ENCODE measurements around the gene FBXO42. TPM values are rescaled to one million over a fixed set of nuclear protein-coding genes. Genes with fewer than 3 reads are reported as not detected.

Gene FBXO42
- polyA plus RNA-seq, 2 of the 4 experiments (the other 2 are of a cell fraction), result 4.7 to 12.4 TPM

DNA sequence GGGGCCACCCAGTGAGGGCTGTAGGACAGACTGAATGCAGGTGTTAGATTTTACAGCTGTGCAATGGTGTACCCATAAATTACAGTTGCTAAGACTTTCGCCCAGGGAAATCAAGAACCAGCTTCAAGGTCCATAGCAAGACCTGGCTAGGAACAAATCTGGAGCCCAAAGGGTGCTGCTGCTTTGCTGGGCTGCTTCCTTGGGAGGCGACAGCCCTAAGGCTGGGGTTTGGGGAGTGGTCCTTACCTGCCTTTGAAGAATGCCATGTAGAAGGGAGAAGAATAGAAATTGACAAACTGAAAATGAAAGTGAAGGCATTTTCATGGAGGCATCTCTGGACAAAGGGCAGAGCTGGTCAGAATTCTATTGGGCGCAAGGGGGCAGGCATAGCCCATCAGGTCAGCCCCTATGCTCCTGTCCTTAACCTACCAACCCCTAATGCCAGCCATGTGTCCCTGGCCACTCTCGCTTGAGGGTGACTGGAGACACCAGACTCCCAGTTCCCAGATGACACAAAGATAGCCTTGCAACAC lies 132.2 kb downstream of the FBXO42 start:
- peaks cover 5% of the 10 kb centered on the region; the same call in 2 of the 3 replicates for H3K4me1 ChIP-seq
- ATAC-seq (no peak), DNase-seq (ENCODE audit: low read depth in 1 of 2, low spot score in 1 of 2) (no peak), FAIRE-seq (no peak)
- H3K4me2 ChIP-seq, result no peak overlapping the region
- ChIA-PET CTCF (interaction anchor here (1.2 kb wide), 1 partner anchor 12 kb away, joined by 3 read pairs; no protein-coding TSS in a partner anchor), POLR2A (no interaction called here)
- H3K27ac ChIP-seq, result no peak overlapping the region
- 88% methylated on average over 4 of the region's 4 CpGs for WGBS (ENCODE audit: missing lambda C conversion rate)
- TF ChIP-seq PHF8 (IDR thresholded peaks at IDR 0.05; ENCODE audit: borderline replicate concordance, low read depth) (no peak), NFE2L2 (conservative IDR thresholded peaks at IDR 0.05; ENCODE audit: low read length) (no peak), CHD2 (IDR thresholded peaks at IDR 0.05; ENCODE audit: low read length, partially characterized antibody) (no peak), ZNF302 (CRISPR knock-in tag; IDR thresholded peaks at IDR 0.05) (no peak), MAZ (IDR thresholded peaks at IDR 0.05; ENCODE audit: borderline replicate concordance, low read depth, low read length) (no peak)
- TF ChIP-seq, protein P1, sequence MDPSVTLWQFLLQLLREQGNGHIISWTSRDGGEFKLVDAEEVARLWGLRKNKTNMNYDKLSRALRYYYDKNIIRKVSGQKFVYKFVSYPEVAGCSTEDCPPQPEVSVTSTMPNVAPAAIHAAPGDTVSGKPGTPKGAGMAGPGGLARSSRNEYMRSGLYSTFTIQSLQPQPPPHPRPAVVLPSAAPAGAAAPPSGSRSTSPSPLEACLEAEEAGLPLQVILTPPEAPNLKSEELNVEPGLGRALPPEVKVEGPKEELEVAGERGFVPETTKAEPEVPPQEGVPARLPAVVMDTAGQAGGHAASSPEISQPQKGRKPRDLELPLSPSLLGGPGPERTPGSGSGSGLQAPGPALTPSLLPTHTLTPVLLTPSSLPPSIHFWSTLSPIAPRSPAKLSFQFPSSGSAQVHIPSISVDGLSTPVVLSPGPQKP (IDR thresholded peaks at IDR 0.05; ENCODE audit: low read depth, low read length), result no peak
- TF ChIP-seq, protein P2, sequence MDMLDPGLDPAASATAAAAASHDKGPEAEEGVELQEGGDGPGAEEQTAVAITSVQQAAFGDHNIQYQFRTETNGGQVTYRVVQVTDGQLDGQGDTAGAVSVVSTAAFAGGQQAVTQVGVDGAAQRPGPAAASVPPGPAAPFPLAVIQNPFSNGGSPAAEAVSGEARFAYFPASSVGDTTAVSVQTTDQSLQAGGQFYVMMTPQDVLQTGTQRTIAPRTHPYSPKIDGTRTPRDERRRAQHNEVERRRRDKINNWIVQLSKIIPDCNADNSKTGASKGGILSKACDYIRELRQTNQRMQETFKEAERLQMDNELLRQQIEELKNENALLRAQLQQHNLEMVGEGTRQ (IDR thresholded peaks at IDR 0.05), result no peak
- no peak overlapping the region for H3K4me3 ChIP-seq
- H3K9me3 ChIP-seq, result no peaks in the 10 kb centered on the region

DNA sequence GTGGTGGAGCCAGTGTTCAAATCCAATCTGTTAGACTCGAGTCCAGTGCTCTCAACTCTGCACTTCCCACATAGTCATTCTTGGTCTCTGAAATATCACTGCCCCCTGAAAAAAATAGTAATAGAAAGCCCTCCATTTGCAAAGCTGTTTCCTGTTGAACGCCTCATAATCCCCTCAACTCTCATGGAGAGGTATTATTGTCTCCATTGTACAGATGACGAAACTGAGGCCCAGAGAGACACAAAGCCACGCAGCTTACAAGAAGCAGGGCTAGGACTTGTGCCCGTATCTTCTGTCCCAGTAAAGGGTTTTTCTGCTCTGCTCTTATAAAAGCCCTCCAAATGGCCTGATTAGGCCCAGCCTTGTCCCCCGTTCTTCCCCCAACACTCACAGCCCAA lies 133.6 kb downstream of the FBXO42 start:
- CTCF ChIA-PET, result interaction anchor here (2.4 kb wide), 1 partner anchor 10 kb away, joined by 10 read pairs; no protein-coding TSS in a partner anchor

More for the DNA sequence above, 133.6 kb downstream of the FBXO42 start:
- WGBS (ENCODE audit: missing lambda C conversion rate), result 81% methylated on average over 6 of the region's 6 CpGs
- POLR2A ChIA-PET, result no interaction called here
- no peak for FAIRE-seq
- Histone ChIP-seq H3K4me2 (no peak overlapping the region), H3K27ac (no peak overlapping the region), H3K9me3 (no peaks in the 10 kb centered on the region), H3K4me3 (no peak overlapping the region), H3K4me1 (peaks cover 5% of the 10 kb centered on the region; the same call in 2 of the 3 replicates)
- TF ChIP-seq EHF (CRISPR knock-in tag; IDR thresholded peaks at IDR 0.05), result no peak
- TF ChIP-seq, protein P3, sequence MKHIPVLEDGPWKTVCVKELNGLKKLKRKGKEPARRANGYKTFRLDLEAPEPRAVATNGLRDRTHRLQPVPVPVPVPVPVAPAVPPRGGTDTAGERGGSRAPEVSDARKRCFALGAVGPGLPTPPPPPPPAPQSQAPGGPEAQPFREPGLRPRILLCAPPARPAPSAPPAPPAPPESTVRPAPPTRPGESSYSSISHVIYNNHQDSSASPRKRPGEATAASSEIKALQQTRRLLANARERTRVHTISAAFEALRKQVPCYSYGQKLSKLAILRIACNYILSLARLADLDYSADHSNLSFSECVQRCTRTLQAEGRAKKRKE (CRISPR knock-in tag; IDR thresholded peaks at IDR 0.05; ENCODE audit: low read depth), result no peak
- TF ChIP-seq HEYL (CRISPR knock-in tag; IDR thresholded peaks at IDR 0.05), result no peak
- TF ChIP-seq JUNB (IDR thresholded peaks at IDR 0.05), result no peak
- no peak for TF ChIP-seq RFX5 (IDR thresholded peaks at IDR 0.05)
- TF ChIP-seq, protein P4, sequence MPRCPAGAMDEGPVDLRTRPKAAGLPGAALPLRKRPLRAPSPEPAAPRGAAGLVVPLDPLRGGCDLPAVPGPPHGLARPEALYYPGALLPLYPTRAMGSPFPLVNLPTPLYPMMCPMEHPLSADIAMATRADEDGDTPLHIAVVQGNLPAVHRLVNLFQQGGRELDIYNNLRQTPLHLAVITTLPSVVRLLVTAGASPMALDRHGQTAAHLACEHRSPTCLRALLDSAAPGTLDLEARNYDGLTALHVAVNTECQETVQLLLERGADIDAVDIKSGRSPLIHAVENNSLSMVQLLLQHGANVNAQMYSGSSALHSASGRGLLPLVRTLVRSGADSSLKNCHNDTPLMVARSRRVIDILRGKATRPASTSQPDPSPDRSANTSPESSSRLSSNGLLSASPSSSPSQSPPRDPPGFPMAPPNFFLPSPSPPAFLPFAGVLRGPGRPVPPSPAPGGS (IDR thresholded peaks at IDR 0.05), result no peak
- TF ChIP-seq, protein P5, sequence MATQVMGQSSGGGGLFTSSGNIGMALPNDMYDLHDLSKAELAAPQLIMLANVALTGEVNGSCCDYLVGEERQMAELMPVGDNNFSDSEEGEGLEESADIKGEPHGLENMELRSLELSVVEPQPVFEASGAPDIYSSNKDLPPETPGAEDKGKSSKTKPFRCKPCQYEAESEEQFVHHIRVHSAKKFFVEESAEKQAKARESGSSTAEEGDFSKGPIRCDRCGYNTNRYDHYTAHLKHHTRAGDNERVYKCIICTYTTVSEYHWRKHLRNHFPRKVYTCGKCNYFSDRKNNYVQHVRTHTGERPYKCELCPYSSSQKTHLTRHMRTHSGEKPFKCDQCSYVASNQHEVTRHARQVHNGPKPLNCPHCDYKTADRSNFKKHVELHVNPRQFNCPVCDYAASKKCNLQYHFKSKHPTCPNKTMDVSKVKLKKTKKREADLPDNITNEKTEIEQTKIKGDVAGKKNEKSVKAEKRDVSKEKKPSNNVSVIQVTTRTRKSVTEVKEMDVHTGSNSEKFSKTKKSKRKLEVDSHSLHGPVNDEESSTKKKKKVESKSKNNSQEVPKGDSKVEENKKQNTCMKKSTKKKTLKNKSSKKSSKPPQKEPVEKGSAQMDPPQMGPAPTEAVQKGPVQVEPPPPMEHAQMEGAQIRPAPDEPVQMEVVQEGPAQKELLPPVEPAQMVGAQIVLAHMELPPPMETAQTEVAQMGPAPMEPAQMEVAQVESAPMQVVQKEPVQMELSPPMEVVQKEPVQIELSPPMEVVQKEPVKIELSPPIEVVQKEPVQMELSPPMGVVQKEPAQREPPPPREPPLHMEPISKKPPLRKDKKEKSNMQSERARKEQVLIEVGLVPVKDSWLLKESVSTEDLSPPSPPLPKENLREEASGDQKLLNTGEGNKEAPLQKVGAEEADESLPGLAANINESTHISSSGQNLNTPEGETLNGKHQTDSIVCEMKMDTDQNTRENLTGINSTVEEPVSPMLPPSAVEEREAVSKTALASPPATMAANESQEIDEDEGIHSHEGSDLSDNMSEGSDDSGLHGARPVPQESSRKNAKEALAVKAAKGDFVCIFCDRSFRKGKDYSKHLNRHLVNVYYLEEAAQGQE (IDR thresholded peaks at IDR 0.05), result no peak
- TF ChIP-seq RCOR1 (IDR thresholded peaks at IDR 0.05; ENCODE audit: low read depth, low read length), result no peak
- TF ChIP-seq, protein P6, sequence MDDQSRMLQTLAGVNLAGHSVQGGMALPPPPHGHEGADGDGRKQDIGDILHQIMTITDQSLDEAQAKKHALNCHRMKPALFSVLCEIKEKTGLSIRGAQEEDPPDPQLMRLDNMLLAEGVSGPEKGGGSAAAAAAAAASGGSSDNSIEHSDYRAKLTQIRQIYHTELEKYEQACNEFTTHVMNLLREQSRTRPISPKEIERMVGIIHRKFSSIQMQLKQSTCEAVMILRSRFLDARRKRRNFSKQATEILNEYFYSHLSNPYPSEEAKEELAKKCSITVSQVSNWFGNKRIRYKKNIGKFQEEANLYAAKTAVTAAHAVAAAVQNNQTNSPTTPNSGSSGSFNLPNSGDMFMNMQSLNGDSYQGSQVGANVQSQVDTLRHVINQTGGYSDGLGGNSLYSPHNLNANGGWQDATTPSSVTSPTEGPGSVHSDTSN (IDR thresholded peaks at IDR 0.05), result no peak
- no peak for TF ChIP-seq TFCP2L1 (CRISPR knock-in tag; IDR thresholded peaks at IDR 0.05)
- TF ChIP-seq, protein P2 (IDR thresholded peaks at IDR 0.05), result no peak
- no peak for ATAC-seq
- no peak for DNase-seq (ENCODE audit: low read depth in 1 of 2, low spot score in 1 of 2)
